ENCODE measurements around the gene KCNIP3. TPM values are rescaled to one million over a fixed set of nuclear protein-coding genes. Genes with fewer than 3 reads are reported as not detected.

KCNIP3 gene
- polyA plus RNA-seq, 1 of the 3 experiments (the other 2 are of a cell fraction), result 0.97 TPM

- Histone ChIP-seq H3K4me3 (ENCODE audit: low read depth in 2 of 2, low read length in 1 of 2) (no peak overlapping the region), H2AFZ (ENCODE audit: low read depth) (no peak overlapping the region), H3K9me2 (no peaks in the 10 kb centered on the region), H3F3A (replicated peaks; ENCODE audit: insufficient read depth) (no peaks in the 10 kb centered on the region), H3K4me2 (no peak overlapping the region), H3K27ac (ENCODE audit: low read depth in 2 of 2, low read length in 1 of 2) (no peak overlapping the region), H4K20me1 (ENCODE audit: insufficient read depth) (no peaks in the 10 kb centered on the region), H3K36me3 (replicated peaks in 1 of 2; ENCODE audit: control insufficient read depth in 1 of 2, insufficient read depth in 2 of 2, low read length in 1 of 2) (no peaks in the 10 kb centered on the region), H3K9me3 (no peaks in the 10 kb centered on the region), H3K4me1 (ENCODE audit: control insufficient read depth in 1 of 2, insufficient read depth in 2 of 2, low read depth in 1 of 2, low read length in 1 of 2) (no peaks in the 10 kb centered on the region), H3K9ac (no peak overlapping the region), H3K27me3 (ENCODE audit: insufficient read depth) (no peaks in the 10 kb centered on the region), H3K79me2 (ENCODE audit: insufficient read depth) (no peaks in the 10 kb centered on the region)
- ChIA-PET POLR2A (no interaction called here), CTCF (no interaction called here)
- TF ChIP-seq TEAD4 (IDR thresholded peaks at IDR 0.05; ENCODE audit: borderline replicate concordance, insufficient read depth) (no peak), MAX (IDR thresholded peaks at IDR 0.05; ENCODE audit: low read depth) (no peak), RAD21 (IDR thresholded peaks at IDR 0.05; ENCODE audit: low read length) (no peak), YY1 (IDR thresholded peaks at IDR 0.05; ENCODE audit: low read depth) (no peak), EZH2phosphoT487 (IDR thresholded peaks at IDR 0.05; ENCODE audit: borderline replicate concordance, low read depth) (no peak), GABPA (IDR thresholded peaks at IDR 0.05; ENCODE audit: low read depth) (no peak), CHD2 (IDR thresholded peaks at IDR 0.05; ENCODE audit: low read length, partially characterized antibody) (no peak), FOXJ3 (CRISPR knock-in tag; IDR thresholded peaks at IDR 0.05) (no peak), MEF2A (IDR thresholded peaks at IDR 0.05; ENCODE audit: borderline replicate concordance, low read depth) (no peak), POLR2AphosphoS5 (IDR thresholded peaks at IDR 0.05; ENCODE audit: low read depth, low read length) (no peak), EP300 (IDR thresholded peaks at IDR 0.05; ENCODE audit: borderline replicate concordance in 1 of 2, low read depth in 1 of 2, low read length in 1 of 2) (no peak), IRF3 (IDR thresholded peaks at IDR 0.05; ENCODE audit: low read depth, low read length) (no peak)
- TF ChIP-seq, protein P1, sequence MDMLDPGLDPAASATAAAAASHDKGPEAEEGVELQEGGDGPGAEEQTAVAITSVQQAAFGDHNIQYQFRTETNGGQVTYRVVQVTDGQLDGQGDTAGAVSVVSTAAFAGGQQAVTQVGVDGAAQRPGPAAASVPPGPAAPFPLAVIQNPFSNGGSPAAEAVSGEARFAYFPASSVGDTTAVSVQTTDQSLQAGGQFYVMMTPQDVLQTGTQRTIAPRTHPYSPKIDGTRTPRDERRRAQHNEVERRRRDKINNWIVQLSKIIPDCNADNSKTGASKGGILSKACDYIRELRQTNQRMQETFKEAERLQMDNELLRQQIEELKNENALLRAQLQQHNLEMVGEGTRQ (IDR thresholded peaks at IDR 0.05; ENCODE audit: borderline replicate concordance, low read depth, low read length), result no peak
- TF ChIP-seq, protein P2, sequence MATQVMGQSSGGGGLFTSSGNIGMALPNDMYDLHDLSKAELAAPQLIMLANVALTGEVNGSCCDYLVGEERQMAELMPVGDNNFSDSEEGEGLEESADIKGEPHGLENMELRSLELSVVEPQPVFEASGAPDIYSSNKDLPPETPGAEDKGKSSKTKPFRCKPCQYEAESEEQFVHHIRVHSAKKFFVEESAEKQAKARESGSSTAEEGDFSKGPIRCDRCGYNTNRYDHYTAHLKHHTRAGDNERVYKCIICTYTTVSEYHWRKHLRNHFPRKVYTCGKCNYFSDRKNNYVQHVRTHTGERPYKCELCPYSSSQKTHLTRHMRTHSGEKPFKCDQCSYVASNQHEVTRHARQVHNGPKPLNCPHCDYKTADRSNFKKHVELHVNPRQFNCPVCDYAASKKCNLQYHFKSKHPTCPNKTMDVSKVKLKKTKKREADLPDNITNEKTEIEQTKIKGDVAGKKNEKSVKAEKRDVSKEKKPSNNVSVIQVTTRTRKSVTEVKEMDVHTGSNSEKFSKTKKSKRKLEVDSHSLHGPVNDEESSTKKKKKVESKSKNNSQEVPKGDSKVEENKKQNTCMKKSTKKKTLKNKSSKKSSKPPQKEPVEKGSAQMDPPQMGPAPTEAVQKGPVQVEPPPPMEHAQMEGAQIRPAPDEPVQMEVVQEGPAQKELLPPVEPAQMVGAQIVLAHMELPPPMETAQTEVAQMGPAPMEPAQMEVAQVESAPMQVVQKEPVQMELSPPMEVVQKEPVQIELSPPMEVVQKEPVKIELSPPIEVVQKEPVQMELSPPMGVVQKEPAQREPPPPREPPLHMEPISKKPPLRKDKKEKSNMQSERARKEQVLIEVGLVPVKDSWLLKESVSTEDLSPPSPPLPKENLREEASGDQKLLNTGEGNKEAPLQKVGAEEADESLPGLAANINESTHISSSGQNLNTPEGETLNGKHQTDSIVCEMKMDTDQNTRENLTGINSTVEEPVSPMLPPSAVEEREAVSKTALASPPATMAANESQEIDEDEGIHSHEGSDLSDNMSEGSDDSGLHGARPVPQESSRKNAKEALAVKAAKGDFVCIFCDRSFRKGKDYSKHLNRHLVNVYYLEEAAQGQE (IDR thresholded peaks at IDR 0.05; ENCODE audit: low read depth, low read length), result no peak
- TF ChIP-seq, protein P3, sequence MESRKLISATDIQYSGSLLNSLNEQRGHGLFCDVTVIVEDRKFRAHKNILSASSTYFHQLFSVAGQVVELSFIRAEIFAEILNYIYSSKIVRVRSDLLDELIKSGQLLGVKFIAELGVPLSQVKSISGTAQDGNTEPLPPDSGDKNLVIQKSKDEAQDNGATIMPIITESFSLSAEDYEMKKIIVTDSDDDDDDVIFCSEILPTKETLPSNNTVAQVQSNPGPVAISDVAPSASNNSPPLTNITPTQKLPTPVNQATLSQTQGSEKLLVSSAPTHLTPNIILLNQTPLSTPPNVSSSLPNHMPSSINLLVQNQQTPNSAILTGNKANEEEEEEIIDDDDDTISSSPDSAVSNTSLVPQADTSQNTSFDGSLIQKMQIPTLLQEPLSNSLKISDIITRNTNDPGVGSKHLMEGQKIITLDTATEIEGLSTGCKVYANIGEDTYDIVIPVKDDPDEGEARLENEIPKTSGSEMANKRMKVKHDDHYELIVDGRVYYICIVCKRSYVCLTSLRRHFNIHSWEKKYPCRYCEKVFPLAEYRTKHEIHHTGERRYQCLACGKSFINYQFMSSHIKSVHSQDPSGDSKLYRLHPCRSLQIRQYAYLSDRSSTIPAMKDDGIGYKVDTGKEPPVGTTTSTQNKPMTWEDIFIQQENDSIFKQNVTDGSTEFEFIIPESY (IDR thresholded peaks at IDR 0.05; ENCODE audit: borderline replicate concordance, low read depth), result no peak
- TF ChIP-seq, protein P4, sequence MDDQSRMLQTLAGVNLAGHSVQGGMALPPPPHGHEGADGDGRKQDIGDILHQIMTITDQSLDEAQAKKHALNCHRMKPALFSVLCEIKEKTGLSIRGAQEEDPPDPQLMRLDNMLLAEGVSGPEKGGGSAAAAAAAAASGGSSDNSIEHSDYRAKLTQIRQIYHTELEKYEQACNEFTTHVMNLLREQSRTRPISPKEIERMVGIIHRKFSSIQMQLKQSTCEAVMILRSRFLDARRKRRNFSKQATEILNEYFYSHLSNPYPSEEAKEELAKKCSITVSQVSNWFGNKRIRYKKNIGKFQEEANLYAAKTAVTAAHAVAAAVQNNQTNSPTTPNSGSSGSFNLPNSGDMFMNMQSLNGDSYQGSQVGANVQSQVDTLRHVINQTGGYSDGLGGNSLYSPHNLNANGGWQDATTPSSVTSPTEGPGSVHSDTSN (IDR thresholded peaks at IDR 0.05), result no peak
- DNase-seq, result no peak
- WGBS (ENCODE audit: low lambda C conversion rate), result 57% methylated on average over 6 of the region's 6 CpGs
These were observed 25.7 kb upstream of the KCNIP3 start for GRCh38 chr2:95271381-95271971.
